HepG2 (cell line): ENCODE data around the gene OPA3.

Experiments
- ADNP ChIP-seq: sonication (generic); formaldehyde crosslinking; IDR thresholded peaks from 2 replicates; pipeline ENCODE4 v1.4.0; 2020; ENCODE audit warnings: missing genetic modification reagents
- CTCF ChIP-seq: sonication (generic); formaldehyde crosslinking; IDR thresholded peaks from 2 replicates; pipeline ENCODE4 v1.5.0; 2020; ENCODE audit warnings: mild to moderate bottlenecking, missing genetic modification reagents, moderate library complexity
- MTA3 ChIP-seq: sonication (generic); formaldehyde crosslinking; IDR thresholded peaks from 2 replicates; pipeline ENCODE4 v1.4.0; 2020; ENCODE audit warnings: missing genetic modification reagents
- SNAI1 ChIP-seq: sonication (generic); formaldehyde crosslinking; IDR thresholded peaks from 2 replicates; pipeline ENCODE4 v1.5.0; 2020; ENCODE audit warnings: mild to moderate bottlenecking, missing genetic modification reagents, borderline replicate concordance
- TARDBP ChIP-seq: sonication (generic); formaldehyde crosslinking; IDR thresholded peaks from 2 replicates; pipeline ENCODE4 v1.8.0; 2022; ENCODE audit warnings: mild to moderate bottlenecking, missing genetic modification reagents
- ZMYM4 ChIP-seq: sonication (generic); formaldehyde crosslinking; IDR thresholded peaks from 2 replicates; pipeline ENCODE4 v1.8.1; 2023; ENCODE audit warnings: mild to moderate bottlenecking, missing genetic modification reagents

DNA sequence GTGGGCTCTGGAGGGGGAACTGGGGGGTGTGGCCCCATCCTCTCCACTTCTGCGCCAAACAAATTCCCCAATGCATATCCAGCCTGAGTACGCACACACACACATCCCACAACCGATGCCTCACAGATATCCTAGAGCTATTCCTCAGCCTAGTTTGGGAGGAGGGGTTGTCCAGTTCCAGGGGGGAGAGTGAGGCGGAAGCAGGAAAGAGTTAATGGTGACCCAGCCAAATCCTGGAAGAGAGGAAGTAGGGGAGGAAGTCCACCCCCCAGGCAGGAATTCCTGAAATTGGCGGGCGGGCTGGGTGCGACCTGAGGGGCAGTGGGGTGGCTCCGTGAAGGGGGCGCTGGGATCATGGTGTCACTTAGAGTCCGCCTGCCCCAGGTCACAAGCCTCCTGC, 16.5 kb upstream of the OPA3 start:
- TF ChIP-seq SNAI1 (no peak), CTCF (no peak), ZMYM4 (CRISPR knock-in tag) (no peak), TARDBP (CRISPR knock-in tag) (no peak), MTA3 (CRISPR knock-in tag) (no peak), ADNP (CRISPR knock-in tag) (no peak)
